K562 (cell line): ENCODE data around the gene TNFAIP8L1. TPM values are rescaled to one million over a fixed set of nuclear protein-coding genes. Genes with fewer than 3 reads are reported as not detected.

ENCODE experiments used
- DNMT1 ChIP-seq: fragments of 450-650 bp; IDR thresholded peaks from 2 replicates; pipeline ENCODE4 v1.6.1; 2016; ENCODE audit warnings: antibody characterized with exemption, mild to moderate bottlenecking
- ELF2 ChIP-seq: fragments of 250-450 bp; sonication (Bioruptor Pico); IDR thresholded peaks from 2 replicates; pipeline ENCODE4 v1.5.0; 2021; ENCODE audit warnings: mild to moderate bottlenecking
- FOXK1 ChIP-seq: sonication (generic); formaldehyde crosslinking; IDR thresholded peaks from 2 replicates; pipeline ENCODE4 v1.8.0; 2022; ENCODE audit warnings: missing genetic modification reagents, mild to moderate bottlenecking, borderline replicate concordance
- IFI16 ChIP-seq: fragments of 250-450 bp; sonication (Bioruptor Pico); IDR thresholded peaks from 2 replicates; pipeline ENCODE4 v2.1.2; 2022; ENCODE audit warnings: mild to moderate bottlenecking, inconsistent platforms
- MEF2D ChIP-seq: conservative IDR thresholded peaks from 2 replicates; pipeline ENCODE4 v1.6.1; 2016; ENCODE audit warnings: low read depth, missing genetic modification characterization, missing compliant biosample characterization
- MYC ChIP-seq, 2 experiments: fragments of 250-450 bp in 1 of 2; sonication (Bioruptor Pico) in 1 of 2; IDR thresholded peaks; 2 replicates each; pipeline versions ENCODE4 v1.5.1 to v1.6.1; 2012 to 2021; ENCODE audit warnings: low read depth in 2 of 2, borderline replicate concordance in 1 of 2, improper control_type of control experiment in 1 of 2, low read length in 1 of 2, mild to moderate bottlenecking in 1 of 2, moderate library complexity in 1 of 2
- RNF219 ChIP-seq: fragments of 250-450 bp; sonication (Bioruptor Pico); IDR thresholded peaks from 2 replicates; pipeline ENCODE4 v1.5.0; 2022; ENCODE audit warnings: mild to moderate bottlenecking
- SMARCA5 ChIP-seq: fragments of 450-650 bp; IDR thresholded peaks from 2 replicates; pipeline ENCODE4 v1.6.1; 2016
- TFAP4 ChIP-seq: sonication (generic); formaldehyde crosslinking; IDR thresholded peaks from 2 replicates; pipeline ENCODE4 v1.8.0; 2022; ENCODE audit warnings: missing genetic modification reagents, mild to moderate bottlenecking, moderate library complexity, borderline replicate concordance
- U2AF2 ChIP-seq: fragments of 200-400 bp; formaldehyde crosslinking; optimal IDR thresholded peaks from 2 replicates; pipeline ENCODE3; 2017; ENCODE audit warnings: low read depth, mild to moderate bottlenecking, low read length
- ZBTB26 ChIP-seq: fragments of 450-650 bp; formaldehyde crosslinking; IDR thresholded peaks from 2 replicates; pipeline ENCODE4 v1.4.0; 2022; ENCODE audit warnings: missing genetic modification characterization
- ZKSCAN1 ChIP-seq: fragments of 150-350 bp; IDR thresholded peaks from 2 replicates; pipeline ENCODE4 v1.6.1; 2016; ENCODE audit warnings: low read depth, low read length
- ZNF41 ChIP-seq: fragments of 250-450 bp; sonication (Bioruptor Pico); conservative IDR thresholded peaks from 2 replicates; pipeline ENCODE4 v1.4.0; 2020; ENCODE audit warnings: mild to moderate bottlenecking
- ZNF778 ChIP-seq: fragments of 450-650 bp; formaldehyde crosslinking; IDR thresholded peaks from 2 replicates; pipeline ENCODE4 v1.4.0; 2020; ENCODE audit warnings: mild to moderate bottlenecking, moderate library complexity
- polyA plus RNA-seq, 8 experiments: library from polyadenylated mRNA; depleted of rRNA in 4 of 8; stranded (reverse) in 5 of 8; unstranded in 3 of 8; fragments of >200 nt; fragmentation: Nextera tagmentation in 2 of 8; fragmentation: Illumina TruSeq in 1 of 8; extraction: Ambion mirVana in 2 of 8; extraction: Trizol in 1 of 8; gene quantifications; 2 replicates each; pipeline versions ENCODE4 v1.2.1 to v1.2.3, GENCODE V29; 2011 to 2014; ENCODE audit warnings: inconsistent platforms in 1 of 8, missing spikeins in 1 of 8
- total RNA-seq, 7 experiments: library from RNA; depleted of rRNA in 6 of 7; stranded (reverse); fragments of >200 nt in 6 of 7; fragmentation: Illumina TruSeq in 2 of 7; extraction: Trizol in 2 of 7; gene quantifications; 2 replicates each; pipeline versions ENCODE4 v1.2.1 to v1.2.3, GENCODE V29; 2011 to 2021; ENCODE audit warnings: low replicate concordance in 1 of 7
- TF ChIP-seq, protein P1 (sequence below): fragments of 450-650 bp; formaldehyde crosslinking; IDR thresholded peaks from 2 replicates; pipeline ENCODE4 v1.4.0; 2020; ENCODE audit warnings: mild to moderate bottlenecking, mixed read lengths
- TF ChIP-seq, protein P2 (sequence below): IDR thresholded peaks from 2 replicates; pipeline ENCODE4 v1.6.1; 2011; ENCODE audit warnings: borderline replicate concordance, low read depth, mild to moderate bottlenecking, moderate library complexity, low read length; ENCODE audit not compliant: insufficient read depth, poor library complexity, severe bottlenecking
- TF ChIP-seq, protein P3 (sequence below): fragments of 250-450 bp; sonication (Bioruptor Pico); IDR thresholded peaks from 2 replicates; pipeline ENCODE4 v1.5.0; 2021

TNFAIP8L1 gene
- total and polyA plus RNA-seq, 9 of the 15 experiments (the other 6 are each of a cell fraction or from before 2014, with no cell fraction given): 0.69 to 9.3 (median 4.9) TPM

DNA sequence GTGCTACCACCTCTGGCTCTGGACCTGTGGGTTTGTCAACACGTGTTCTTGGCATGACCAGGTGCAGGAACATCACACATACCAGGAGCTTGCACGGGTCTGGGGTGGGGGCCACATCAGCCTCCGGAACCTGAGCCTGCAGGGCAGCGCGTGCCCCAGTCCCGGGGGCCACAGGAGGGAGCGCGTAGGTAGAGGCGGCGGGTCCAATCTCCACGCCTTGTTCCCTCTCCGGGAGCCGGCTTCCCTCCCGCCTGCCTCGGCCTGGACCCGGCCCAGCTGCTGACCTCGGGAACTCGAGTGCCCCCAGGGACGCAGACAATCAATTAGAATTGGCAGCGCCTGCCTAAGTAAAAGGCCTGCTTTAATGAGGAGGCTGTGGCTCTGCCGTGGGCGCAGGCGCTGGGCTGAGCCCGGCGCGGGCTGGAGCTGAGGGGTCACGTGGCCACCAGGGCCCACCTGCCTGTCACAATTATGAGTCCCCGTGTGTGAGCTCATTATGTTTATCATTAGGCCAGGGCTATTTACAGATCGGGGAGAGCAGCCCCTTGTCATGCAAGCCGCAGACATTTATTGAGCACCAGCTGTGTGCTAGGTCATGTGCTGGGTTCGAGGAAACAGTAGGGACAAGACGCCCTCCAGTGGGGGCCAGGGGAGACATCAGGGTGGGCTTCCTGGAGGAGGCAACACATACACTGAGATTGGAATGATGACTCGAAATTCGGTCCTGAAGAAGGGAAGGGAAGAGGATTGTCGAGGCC is 32.2 kb upstream of the TNFAIP8L1 start (continued):
- TF ChIP-seq, protein P1, sequence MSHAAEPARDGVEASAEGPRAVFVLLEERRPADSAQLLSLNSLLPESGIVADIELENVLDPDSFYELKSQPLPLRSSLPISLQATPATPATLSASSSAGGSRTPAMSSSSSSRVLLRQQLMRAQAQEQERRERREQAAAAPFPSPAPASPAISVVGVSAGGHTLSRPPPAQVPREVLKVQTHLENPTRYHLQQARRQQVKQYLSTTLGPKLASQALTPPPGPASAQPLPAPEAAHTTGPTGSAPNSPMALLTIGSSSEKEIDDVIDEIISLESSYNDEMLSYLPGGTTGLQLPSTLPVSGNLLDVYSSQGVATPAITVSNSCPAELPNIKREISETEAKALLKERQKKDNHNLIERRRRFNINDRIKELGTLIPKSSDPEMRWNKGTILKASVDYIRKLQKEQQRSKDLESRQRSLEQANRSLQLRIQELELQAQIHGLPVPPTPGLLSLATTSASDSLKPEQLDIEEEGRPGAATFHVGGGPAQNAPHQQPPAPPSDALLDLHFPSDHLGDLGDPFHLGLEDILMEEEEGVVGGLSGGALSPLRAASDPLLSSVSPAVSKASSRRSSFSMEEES: no peak
- TF ChIP-seq DNMT1 (no peak), ZBTB26 (CRISPR knock-in tag) (no peak), ELF2 (CRISPR knock-in tag) (no peak), MYC (IDR thresholded peaks at IDR 0.05; ENCODE audit: low read depth, low read length) (no peak), MYC (CRISPR knock-in tag; IDR thresholded peaks at IDR 0.05; ENCODE audit: borderline replicate concordance, low read depth) (no peak), ZNF41 (no peak), IFI16 (CRISPR knock-in tag) (no peak), ZNF778 (CRISPR knock-in tag) (no peak), ZKSCAN1 (no peak), TFAP4 (peak; percentile 43; the same call in 1 of the 2 replicates), MEF2D (tag) (no peak), FOXK1 (CRISPR knock-in tag) (no peak), U2AF2 (no peak), SMARCA5 (peak; percentile 95), RNF219 (CRISPR knock-in tag) (no peak)
- TF ChIP-seq, protein P2, sequence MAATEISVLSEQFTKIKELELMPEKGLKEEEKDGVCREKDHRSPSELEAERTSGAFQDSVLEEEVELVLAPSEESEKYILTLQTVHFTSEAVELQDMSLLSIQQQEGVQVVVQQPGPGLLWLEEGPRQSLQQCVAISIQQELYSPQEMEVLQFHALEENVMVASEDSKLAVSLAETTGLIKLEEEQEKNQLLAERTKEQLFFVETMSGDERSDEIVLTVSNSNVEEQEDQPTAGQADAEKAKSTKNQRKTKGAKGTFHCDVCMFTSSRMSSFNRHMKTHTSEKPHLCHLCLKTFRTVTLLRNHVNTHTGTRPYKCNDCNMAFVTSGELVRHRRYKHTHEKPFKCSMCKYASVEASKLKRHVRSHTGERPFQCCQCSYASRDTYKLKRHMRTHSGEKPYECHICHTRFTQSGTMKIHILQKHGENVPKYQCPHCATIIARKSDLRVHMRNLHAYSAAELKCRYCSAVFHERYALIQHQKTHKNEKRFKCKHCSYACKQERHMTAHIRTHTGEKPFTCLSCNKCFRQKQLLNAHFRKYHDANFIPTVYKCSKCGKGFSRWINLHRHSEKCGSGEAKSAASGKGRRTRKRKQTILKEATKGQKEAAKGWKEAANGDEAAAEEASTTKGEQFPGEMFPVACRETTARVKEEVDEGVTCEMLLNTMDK: no peak
- TF ChIP-seq, protein P3, sequence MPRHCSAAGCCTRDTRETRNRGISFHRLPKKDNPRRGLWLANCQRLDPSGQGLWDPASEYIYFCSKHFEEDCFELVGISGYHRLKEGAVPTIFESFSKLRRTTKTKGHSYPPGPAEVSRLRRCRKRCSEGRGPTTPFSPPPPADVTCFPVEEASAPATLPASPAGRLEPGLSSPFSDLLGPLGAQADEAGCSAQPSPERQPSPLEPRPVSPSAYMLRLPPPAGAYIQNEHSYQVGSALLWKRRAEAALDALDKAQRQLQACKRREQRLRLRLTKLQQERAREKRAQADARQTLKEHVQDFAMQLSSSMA (CRISPR knock-in tag): no peak
